ENCODE data around the gene ENTPD2. TPM values are rescaled to one million over a fixed set of nuclear protein-coding genes. Genes with fewer than 3 reads are reported as not detected.

The ENTPD2 gene
- total and polyA plus RNA-seq, 2 donors (not counting 3 experiments of a cell fraction or from before 2014, with no cell fraction given) = not detected

DNA sequence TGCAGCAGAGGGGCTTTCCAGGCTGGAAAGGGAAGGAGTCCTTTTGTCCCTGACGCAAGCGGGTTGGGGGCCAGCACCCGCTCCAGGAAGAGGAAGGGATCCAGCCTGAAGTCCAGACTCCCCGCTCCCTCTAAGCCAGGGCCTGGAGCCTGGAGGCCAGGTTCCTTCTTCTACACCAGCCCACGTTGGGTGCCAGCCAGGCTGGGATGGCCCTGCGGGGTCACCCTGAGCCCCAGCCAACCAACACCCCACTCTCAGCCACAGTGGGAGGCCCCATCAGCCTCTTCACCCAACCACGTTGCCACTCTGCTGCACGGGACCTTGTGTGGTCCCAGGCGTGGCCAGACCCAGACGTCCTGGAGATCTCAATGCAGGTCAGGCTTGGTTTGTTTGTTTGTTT is 21.0 kb downstream of the ENTPD2 start:
- H3K36me3 ChIP-seq (ENCODE audit: control insufficient read depth in 2 of 2, extremely low read depth in 1 of 2, insufficient read depth in 2 of 2, low read length in 2 of 2) = no peaks in the 10 kb centered on the region
- H3K79me2 ChIP-seq (ENCODE audit: control insufficient read depth, insufficient read depth, low read length) = no peaks in the 10 kb centered on the region
- no peak overlapping the region for H2AFZ ChIP-seq (ENCODE audit: low read depth, low read length)
- H3K27me3 ChIP-seq (ENCODE audit: control insufficient read depth in 2 of 2, insufficient read depth in 2 of 2, low read length in 2 of 2) = no peaks in the 10 kb centered on the region
- peaks cover 8% of the 10 kb centered on the region for H3K4me1 ChIP-seq (ENCODE audit: control insufficient read depth, extremely low read depth, insufficient read depth, low read length)
- ChIA-PET POLR2A (no interaction called here), CTCF (no interaction called here)
- H3K4me3 ChIP-seq (replicated peaks in 1 of 3; ENCODE audit: insufficient read depth in 1 of 3, low read depth in 1 of 3, low read length in 3 of 3) = no peak overlapping the region
- FAIRE-seq (no peak), DNase-seq (ENCODE audit: low read depth, low spot score) (no peak)
- H3K9me3 ChIP-seq (replicated peaks; ENCODE audit: control insufficient read depth, insufficient read depth, low read length) = no peaks in the 10 kb centered on the region
- H3K9me1 ChIP-seq (replicated peaks; ENCODE audit: control insufficient read depth, extremely low read depth, insufficient read depth, low read length) = no peaks in the 10 kb centered on the region
- BruUV-seq (replicated peaks) = no TSS peak
- H3K27ac ChIP-seq (ENCODE audit: insufficient read depth, low read depth, low read length) = no peak overlapping the region
- TF ChIP-seq GATA2 (IDR thresholded peaks at IDR 0.05; ENCODE audit: insufficient read depth, insufficient read length, low read depth, low read length) (no peak), FOS (IDR thresholded peaks at IDR 0.05; ENCODE audit: borderline replicate concordance, insufficient read depth, low read length) (no peak), POLR2A (IDR thresholded peaks at IDR 0.05; ENCODE audit: low read depth, low read length) (no peak), JUN (IDR thresholded peaks at IDR 0.05; ENCODE audit: borderline replicate concordance, insufficient read depth, insufficient read length, low read depth) (no peak), EZH2 (IDR thresholded peaks at IDR 0.05; ENCODE audit: borderline replicate concordance, low read depth, low read length, severe bottlenecking) (no peak), POLR2AphosphoS5 (IDR thresholded peaks at IDR 0.05; ENCODE audit: insufficient read depth, low read depth, low read length) (no peak), MYC (IDR thresholded peaks at IDR 0.05; ENCODE audit: low read depth, low read length) (no peak)
- TF ChIP-seq, protein P1, sequence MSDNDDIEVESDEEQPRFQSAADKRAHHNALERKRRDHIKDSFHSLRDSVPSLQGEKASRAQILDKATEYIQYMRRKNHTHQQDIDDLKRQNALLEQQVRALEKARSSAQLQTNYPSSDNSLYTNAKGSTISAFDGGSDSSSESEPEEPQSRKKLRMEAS (IDR thresholded peaks at IDR 0.05; ENCODE audit: insufficient read depth, insufficient read length) = no peak
- TF ChIP-seq, protein P2, sequence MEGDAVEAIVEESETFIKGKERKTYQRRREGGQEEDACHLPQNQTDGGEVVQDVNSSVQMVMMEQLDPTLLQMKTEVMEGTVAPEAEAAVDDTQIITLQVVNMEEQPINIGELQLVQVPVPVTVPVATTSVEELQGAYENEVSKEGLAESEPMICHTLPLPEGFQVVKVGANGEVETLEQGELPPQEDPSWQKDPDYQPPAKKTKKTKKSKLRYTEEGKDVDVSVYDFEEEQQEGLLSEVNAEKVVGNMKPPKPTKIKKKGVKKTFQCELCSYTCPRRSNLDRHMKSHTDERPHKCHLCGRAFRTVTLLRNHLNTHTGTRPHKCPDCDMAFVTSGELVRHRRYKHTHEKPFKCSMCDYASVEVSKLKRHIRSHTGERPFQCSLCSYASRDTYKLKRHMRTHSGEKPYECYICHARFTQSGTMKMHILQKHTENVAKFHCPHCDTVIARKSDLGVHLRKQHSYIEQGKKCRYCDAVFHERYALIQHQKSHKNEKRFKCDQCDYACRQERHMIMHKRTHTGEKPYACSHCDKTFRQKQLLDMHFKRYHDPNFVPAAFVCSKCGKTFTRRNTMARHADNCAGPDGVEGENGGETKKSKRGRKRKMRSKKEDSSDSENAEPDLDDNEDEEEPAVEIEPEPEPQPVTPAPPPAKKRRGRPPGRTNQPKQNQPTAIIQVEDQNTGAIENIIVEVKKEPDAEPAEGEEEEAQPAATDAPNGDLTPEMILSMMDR (IDR thresholded peaks at IDR 0.05; ENCODE audit: extremely low read depth in 1 of 2, insufficient read depth in 1 of 2, low read depth in 1 of 2, low read length in 2 of 2) = no peak
- dilution Hi-C loops (cut with MboI; ENCODE audit: extremely low pct_ligation_motif_present, low sequenced_read_pairs) = no loop called here
- no peak overlapping the region for H3K4me2 ChIP-seq (ENCODE audit: insufficient read depth, low read length)
- H4K20me1 ChIP-seq (replicated peaks; ENCODE audit: control insufficient read depth, extremely low read depth, insufficient read depth, low read length) = no peaks in the 10 kb centered on the region
- H3K9ac ChIP-seq (replicated peaks; ENCODE audit: extremely low read depth, insufficient read depth, low read length) = no peak overlapping the region
- intact Hi-C loops (cut with micrococcal nuclease) = no loop called here
